Mucosa of stomach (tissue), 1 donor: Measurements from ENCODE around the gene ENO2.

Experiments
- H3K27me3 ChIP-seq: one replicate; pipeline ENCODE4 v1.7.0; 2013; ENCODE audit warnings: mild to moderate bottlenecking, low read length; ENCODE audit not compliant: control insufficient read depth, insufficient read depth
- H3K36me3 ChIP-seq: one replicate; pipeline ENCODE4 v1.7.0; 2013; ENCODE audit warnings: low read length; ENCODE audit not compliant: control insufficient read depth, insufficient read depth
- H3K4me1 ChIP-seq: one replicate; pipeline ENCODE4 v1.7.0; 2013; ENCODE audit warnings: mild to moderate bottlenecking, low read length; ENCODE audit not compliant: control insufficient read depth, insufficient read depth
- H3K4me3 ChIP-seq: one replicate; pipeline ENCODE4 v1.7.0; 2013; ENCODE audit warnings: low read length
- H3K9ac ChIP-seq: one replicate; pipeline ENCODE4 v1.7.0; 2013; ENCODE audit warnings: mild to moderate bottlenecking, low read length, moderate library complexity
- H3K9me3 ChIP-seq: one replicate; pipeline ENCODE4 v1.7.0; 2013; ENCODE audit warnings: mild to moderate bottlenecking, low read length, moderate library complexity; ENCODE audit not compliant: control insufficient read depth
- donor health status: Pancreatic carcinoma.

ENO2 gene

GRCh38 chr12:6943722-6944380 lies 29.5 kb downstream of the ENO2 start, which contains the start of the genes C12orf57 and RNU7-1:
Gene C12orf57, plus strand, starts transcription at chr12:6944022. Its CDS starts 100 bp downstream, at chr12:6944122.
Gene RNU7-1, plus strand, starts transcription at chr12:6943816.
- H3K9ac ChIP-seq, result peak within 1 kb of the TSS; percentile 79
- peaks cover 4% of the 10 kb centered on the region for H3K36me3 ChIP-seq
- no peaks in the 10 kb centered on the region for H3K27me3 ChIP-seq
- no peaks in the 10 kb centered on the region for H3K9me3 ChIP-seq
- H3K4me3 ChIP-seq, result peak within 1 kb of the TSS; percentile 85
- H3K4me1 ChIP-seq, result peaks cover 34% of the 10 kb centered on the region

GRCh38 chr12:6944381-6945186 lies 30.2 kb downstream of the ENO2 start:
- H3K4me1 ChIP-seq, result peaks cover 33% of the 10 kb centered on the region
- H3K9me3 ChIP-seq, result no peaks in the 10 kb centered on the region
- peak overlapping the region; percentile 85 for H3K4me3 ChIP-seq
- peak overlapping the region; percentile 79 for H3K9ac ChIP-seq
- no peaks in the 10 kb centered on the region for H3K27me3 ChIP-seq
- peaks cover 4% of the 10 kb centered on the region for H3K36me3 ChIP-seq

GRCh38 chr12:6945613-6946012 lies 31.2 kb downstream of the ENO2 start:
- Histone ChIP-seq H3K9me3 (no peaks in the 10 kb centered on the region), H3K4me1 (peaks cover 33% of the 10 kb centered on the region), H3K36me3 (peaks cover 4% of the 10 kb centered on the region), H3K9ac (peak overlapping the region; percentile 65), H3K4me3 (no peak overlapping the region), H3K27me3 (no peaks in the 10 kb centered on the region)

- Histone ChIP-seq H3K36me3 (peaks cover 4% of the 10 kb centered on the region), H3K9me3 (no peaks in the 10 kb centered on the region), H3K27me3 (no peaks in the 10 kb centered on the region), H3K9ac (peak overlapping the region; percentile 65), H3K4me1 (peaks cover 33% of the 10 kb centered on the region), H3K4me3 (peak overlapping the region; percentile 39)
Observed at GRCh38 chr12:6946033-6946919, 31.9 kb downstream of the ENO2 start.

GRCh38 chr12:6946920-6947374 lies 32.6 kb downstream of the ENO2 start:
- H3K4me3 ChIP-seq, result peak overlapping the region; percentile 39
- H3K9me3 ChIP-seq, result no peaks in the 10 kb centered on the region
- peak overlapping the region; percentile 37 for H3K9ac ChIP-seq
- no peaks in the 10 kb centered on the region for H3K36me3 ChIP-seq
- no peaks in the 10 kb centered on the region for H3K27me3 ChIP-seq
- H3K4me1 ChIP-seq, result peaks cover 33% of the 10 kb centered on the region

GRCh38 chr12:6947615-6948014 lies 33.2 kb downstream of the ENO2 start:
- Histone ChIP-seq H3K4me1 (peaks cover 29% of the 10 kb centered on the region), H3K9ac (no peak overlapping the region), H3K9me3 (no peaks in the 10 kb centered on the region), H3K27me3 (no peaks in the 10 kb centered on the region), H3K36me3 (no peaks in the 10 kb centered on the region), H3K4me3 (no peak overlapping the region)

GRCh38 chr12:6948873-6949594 lies 34.7 kb downstream of the ENO2 start:
- Histone ChIP-seq H3K4me1 (peaks cover 19% of the 10 kb centered on the region), H3K9ac (no peak overlapping the region), H3K27me3 (no peaks in the 10 kb centered on the region), H3K4me3 (no peak overlapping the region), H3K9me3 (no peaks in the 10 kb centered on the region), H3K36me3 (no peaks in the 10 kb centered on the region)

GRCh38 chr12:6950401-6950801 lies 36.0 kb downstream of the ENO2 start:
- Histone ChIP-seq H3K27me3 (no peaks in the 10 kb centered on the region), H3K4me1 (peaks cover 14% of the 10 kb centered on the region), H3K36me3 (no peaks in the 10 kb centered on the region), H3K4me3 (no peak overlapping the region), H3K9me3 (no peaks in the 10 kb centered on the region), H3K9ac (no peak overlapping the region)

GRCh38 chr12:6950811-6951540 lies 36.6 kb downstream of the ENO2 start, which contains the start of gene PTPN6:
Gene PTPN6, plus strand, starts transcription at chr12:6951356. Its CDS starts 157 bp downstream, at chr12:6951513.
- H3K9me3 ChIP-seq, result no peaks in the 10 kb centered on the region
- H3K9ac ChIP-seq, result peak within 1 kb of the TSS; percentile 53
- no peak within 1 kb of the TSS for H3K4me3 ChIP-seq
- peaks cover under 1% of the 10 kb centered on the region for H3K36me3 ChIP-seq
- H3K27me3 ChIP-seq, result no peaks in the 10 kb centered on the region
- peaks cover 8% of the 10 kb centered on the region for H3K4me1 ChIP-seq

- Histone ChIP-seq H3K27me3 (no peaks in the 10 kb centered on the region), H3K9ac (peak overlapping the region; percentile 53), H3K4me3 (no peak overlapping the region), H3K36me3 (peaks cover 5% of the 10 kb centered on the region), H3K9me3 (no peaks in the 10 kb centered on the region), H3K4me1 (peaks cover 6% of the 10 kb centered on the region)
Observed at GRCh38 chr12:6951551-6952120, 37.3 kb downstream of the ENO2 start.
